Measurements from ENCODE around the gene RNF167.

The RNF167 gene

DNA sequence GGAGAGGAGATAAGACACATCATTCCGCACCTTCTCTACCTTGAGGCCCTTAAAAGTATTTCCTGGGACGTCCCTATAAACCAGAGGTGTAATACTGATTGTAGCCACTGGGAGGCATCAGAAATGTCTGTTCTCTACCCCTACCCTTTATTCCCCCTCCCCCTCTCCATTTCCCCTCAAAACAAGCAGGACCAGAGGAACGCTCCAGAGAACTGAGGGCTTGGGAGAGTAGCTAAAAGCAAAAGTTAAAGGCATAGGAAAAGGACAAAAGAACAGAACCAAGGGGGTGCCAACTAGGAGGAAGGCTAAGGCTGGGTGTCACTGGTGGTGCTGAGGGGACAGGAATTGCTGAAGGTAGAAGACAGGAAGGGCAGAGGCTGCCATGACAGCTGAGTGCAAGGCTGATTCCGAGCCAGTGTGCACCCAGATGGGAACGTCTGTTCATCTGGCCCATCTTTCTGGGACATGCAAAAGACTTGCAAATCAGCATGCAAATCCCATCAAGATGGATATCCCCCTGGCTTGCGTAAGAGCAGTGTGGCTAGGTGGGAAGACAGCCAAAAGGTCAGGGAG, 40.7 kb downstream of the RNF167 start:
- H3K4me3 ChIP-seq (ENCODE audit: low read depth, low read length) = no peak overlapping the region
- no peak for DNase-seq (ENCODE audit: low read depth)
- TF ChIP-seq, protein P1, sequence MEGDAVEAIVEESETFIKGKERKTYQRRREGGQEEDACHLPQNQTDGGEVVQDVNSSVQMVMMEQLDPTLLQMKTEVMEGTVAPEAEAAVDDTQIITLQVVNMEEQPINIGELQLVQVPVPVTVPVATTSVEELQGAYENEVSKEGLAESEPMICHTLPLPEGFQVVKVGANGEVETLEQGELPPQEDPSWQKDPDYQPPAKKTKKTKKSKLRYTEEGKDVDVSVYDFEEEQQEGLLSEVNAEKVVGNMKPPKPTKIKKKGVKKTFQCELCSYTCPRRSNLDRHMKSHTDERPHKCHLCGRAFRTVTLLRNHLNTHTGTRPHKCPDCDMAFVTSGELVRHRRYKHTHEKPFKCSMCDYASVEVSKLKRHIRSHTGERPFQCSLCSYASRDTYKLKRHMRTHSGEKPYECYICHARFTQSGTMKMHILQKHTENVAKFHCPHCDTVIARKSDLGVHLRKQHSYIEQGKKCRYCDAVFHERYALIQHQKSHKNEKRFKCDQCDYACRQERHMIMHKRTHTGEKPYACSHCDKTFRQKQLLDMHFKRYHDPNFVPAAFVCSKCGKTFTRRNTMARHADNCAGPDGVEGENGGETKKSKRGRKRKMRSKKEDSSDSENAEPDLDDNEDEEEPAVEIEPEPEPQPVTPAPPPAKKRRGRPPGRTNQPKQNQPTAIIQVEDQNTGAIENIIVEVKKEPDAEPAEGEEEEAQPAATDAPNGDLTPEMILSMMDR (IDR thresholded peaks at IDR 0.05; ENCODE audit: low read depth, low read length, missing control alignments) = peak; percentile 84

DNA sequence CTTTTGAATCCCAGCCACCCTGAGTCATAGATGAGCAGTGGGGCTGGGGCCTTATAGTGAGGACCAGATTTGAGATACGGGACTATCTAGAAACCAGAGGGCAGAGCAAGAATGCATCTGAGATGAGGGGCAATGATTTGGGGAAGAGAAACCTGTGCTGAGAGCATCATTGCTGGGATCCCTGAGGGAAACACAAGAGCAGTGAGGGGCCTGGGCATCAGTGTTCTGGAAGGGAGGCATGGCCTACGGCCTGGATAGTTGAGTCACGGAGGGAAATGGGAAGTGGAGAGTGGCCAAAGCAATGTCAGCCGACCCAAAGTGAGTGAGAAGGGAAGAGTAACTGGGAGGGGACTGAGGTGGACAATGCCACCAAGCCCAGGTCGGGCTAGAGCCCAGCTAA, 42.2 kb downstream of the RNF167 start:
- no peak for DNase-seq (ENCODE audit: low read depth)
- H3K4me3 ChIP-seq (ENCODE audit: low read depth, low read length) = no peak overlapping the region
- TF ChIP-seq, protein P1 (IDR thresholded peaks at IDR 0.05; ENCODE audit: low read depth, low read length, missing control alignments) = no peak

DNA sequence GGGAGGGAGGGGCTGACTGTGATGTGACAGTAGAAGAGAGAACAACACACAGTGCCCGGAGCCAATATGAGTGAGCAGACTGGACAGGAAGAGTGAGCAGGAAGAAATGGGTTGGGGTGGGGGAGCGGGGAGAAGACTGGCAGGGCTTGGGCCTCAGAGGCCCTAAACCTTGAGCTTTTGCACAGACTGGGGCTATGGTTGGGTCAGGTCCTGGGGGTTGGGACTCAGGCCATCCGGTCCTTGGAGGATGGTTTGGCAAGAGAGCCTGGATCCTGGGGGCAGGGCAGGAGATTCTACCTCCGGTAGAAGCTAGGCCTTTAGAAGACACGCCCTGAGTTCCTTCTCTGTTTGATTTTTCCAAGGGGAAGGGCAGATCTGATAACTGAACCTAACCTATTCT, 46.3 kb downstream of the RNF167 start:
- no peak for DNase-seq (ENCODE audit: low read depth)
- TF ChIP-seq, protein P1 (IDR thresholded peaks at IDR 0.05; ENCODE audit: low read depth, low read length, missing control alignments) = no peak
- peak overlapping the region; percentile 97 for H3K4me3 ChIP-seq (ENCODE audit: low read depth, low read length)

DNA sequence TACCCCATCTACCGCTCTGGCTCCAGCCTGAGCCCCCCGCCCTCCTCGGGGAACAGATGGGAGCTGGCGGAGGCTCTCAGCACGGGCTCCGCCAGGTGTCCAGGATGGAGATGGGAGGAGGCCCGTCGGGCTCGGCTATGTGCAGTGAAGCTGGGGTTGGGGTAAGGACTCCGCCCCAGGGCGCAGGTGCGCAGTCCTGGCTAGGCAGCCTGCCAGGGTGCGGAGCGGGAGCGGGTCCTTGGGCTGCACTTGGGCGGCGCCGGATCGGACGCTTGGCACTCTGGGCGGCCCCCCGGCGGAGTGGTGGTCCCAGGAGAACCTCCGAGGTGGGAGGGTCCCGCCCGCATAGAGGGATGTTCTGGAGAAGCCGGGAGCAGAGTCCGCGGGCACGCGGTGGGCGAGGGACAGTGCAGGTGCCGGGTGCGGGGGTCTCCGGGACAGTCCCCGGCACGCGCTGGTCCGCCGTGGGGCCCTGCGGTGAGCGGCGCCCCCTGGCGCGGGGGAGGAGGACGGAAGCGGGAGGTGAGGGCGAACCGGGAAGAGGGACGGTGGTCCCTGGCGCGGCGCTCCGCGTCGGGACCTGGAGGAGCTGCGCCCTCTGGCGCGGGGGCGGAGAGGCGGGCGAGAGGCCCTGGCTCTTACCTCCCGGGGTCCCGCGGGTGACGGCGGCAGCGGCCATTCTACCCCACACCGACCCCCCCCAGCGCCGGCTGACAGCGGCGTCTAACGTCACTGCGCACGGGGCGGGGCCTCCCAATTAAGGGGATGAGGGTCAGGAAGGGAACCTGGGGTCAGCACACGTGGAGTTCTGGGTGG, 47.1 kb downstream of the RNF167 start, which contains the start of gene CAMTA2:
Gene CAMTA2, minus strand, starts transcription at position 725 of the 816 bp plus-strand sequence. CDS start 1,453 bp downstream, outside the sequence.
- DNase-seq (ENCODE audit: low read depth) = no peak
- TF ChIP-seq, protein P1 (IDR thresholded peaks at IDR 0.05; ENCODE audit: low read depth, low read length, missing control alignments) = peak; percentile 71
- H3K4me3 ChIP-seq (ENCODE audit: low read depth, low read length) = peak within 1 kb of the TSS; percentile 97

DNA sequence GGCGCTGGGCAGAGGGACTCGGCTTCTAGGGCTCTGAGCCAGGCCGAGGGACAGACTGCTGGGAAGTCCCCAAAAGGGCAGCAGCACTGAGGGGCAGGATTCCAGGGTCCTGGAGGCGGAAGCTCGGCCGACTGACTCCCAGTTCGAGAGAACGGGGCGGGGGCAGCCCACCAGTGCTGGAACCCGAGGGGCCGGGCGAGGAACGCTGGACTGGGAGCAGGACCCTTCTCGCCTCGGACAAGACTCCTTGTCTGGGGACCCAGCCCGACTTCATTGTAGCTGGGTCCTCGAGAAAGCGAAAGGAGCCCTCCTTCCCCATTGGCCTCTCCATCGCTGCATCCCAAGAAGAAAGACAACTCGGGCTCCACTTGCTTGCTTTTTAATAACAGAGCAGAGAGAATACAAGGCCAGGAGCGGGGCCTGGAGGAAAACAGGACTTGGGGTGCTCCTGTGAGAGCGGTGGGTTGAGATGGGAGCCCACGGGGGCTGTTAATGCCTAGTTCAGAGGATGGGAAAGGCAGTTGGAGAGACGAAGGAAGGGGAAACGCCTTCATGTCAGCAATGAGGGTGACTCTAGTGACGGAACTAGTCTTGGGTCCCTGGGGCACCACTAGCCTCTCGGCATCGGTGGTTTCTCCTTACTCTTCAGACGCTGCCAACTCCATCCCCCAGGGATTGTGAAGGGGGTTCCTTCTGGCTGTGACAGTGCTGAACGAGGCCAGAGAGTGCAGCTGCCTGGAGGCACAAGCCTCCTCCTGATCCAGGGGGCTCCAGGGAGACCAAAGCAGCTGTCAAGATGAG, 47.9 kb downstream of the RNF167 start:
- H3K4me3 ChIP-seq (ENCODE audit: low read depth, low read length) = peak overlapping the region; percentile 97
- no peak for DNase-seq (ENCODE audit: low read depth)
- TF ChIP-seq, protein P1 (IDR thresholded peaks at IDR 0.05; ENCODE audit: low read depth, low read length, missing control alignments) = no peak

DNA sequence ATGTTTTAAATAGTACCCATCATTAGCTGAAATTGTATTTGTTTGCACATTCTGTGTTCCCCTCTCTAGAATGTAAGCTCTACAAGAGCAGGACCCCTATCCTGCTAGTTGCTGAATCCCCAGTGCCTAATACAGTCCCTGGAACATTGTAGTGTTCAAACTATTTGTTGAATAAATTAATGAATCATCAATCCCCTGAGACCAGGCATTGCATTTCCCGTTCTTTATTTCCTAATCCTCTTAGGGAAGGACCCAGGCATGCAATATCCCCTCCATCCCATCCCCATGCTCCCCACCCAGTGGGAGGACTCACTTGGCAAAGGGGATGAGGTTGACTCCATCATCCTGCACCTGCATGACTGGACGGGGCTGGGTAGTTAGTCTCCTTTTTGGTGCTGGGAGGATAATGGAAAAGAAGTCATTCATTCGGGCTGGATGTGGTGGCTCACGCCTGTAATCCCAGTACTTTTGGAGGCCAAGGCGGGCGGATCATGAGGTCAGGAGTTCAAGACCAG, 54.1 kb downstream of the RNF167 start:
- TF ChIP-seq, protein P1 (IDR thresholded peaks at IDR 0.05; ENCODE audit: low read depth, low read length, missing control alignments) = no peak
- no peak overlapping the region for H3K4me3 ChIP-seq (ENCODE audit: low read depth, low read length)
- no peak for DNase-seq (ENCODE audit: low read depth)

All from GM12864 (cell line).